ENCODE results near the gene OR4C6. TPM values are rescaled to one million over a fixed set of nuclear protein-coding genes. Genes with fewer than 3 reads are reported as not detected.

OR4C6 gene
- polyA plus RNA-seq, 2 of the 4 experiments (the other 2 are of a cell fraction) = not detected

DNA sequence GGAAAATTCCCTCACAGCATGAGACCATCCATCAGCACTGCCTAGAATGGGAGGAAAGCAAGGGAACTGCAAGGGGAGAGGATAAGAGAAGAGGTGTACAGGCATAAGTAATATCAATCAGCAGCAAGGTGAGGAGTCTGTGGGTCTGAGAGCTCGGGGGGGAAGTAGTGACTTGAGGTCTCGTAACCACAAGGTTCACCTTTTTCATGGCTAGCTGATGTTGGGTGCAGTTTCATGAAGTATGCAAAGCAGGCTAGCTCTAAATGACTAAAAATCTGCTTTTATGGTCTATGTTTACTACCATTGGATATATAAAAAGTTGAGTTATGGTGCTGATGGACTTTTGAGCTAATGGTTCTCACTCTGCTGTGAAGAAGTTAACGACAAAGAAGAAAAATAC lies 35.8 kb downstream of the OR4C6 start:
- DNase-seq (ENCODE audit: low read depth in 1 of 2, low spot score in 1 of 2) = no peak
- no peak for ATAC-seq
- no peak for FAIRE-seq
- H3K27ac ChIP-seq = no peak overlapping the region
- no peak overlapping the region for H3K4me2 ChIP-seq
- WGBS (ENCODE audit: missing lambda C conversion rate) = 18% methylated on average over 3 of the region's 3 CpGs
- no peak overlapping the region for H3K4me3 ChIP-seq
- H3K9me3 ChIP-seq = peaks cover 9% of the 10 kb centered on the region; the same call in 2 of the 3 replicates
- no peaks in the 10 kb centered on the region for H3K4me1 ChIP-seq
- ChIA-PET CTCF (no interaction called here), POLR2A (no interaction called here)
- TF ChIP-seq BHLHE40 (IDR thresholded peaks at IDR 0.05; ENCODE audit: low read depth, low read length) = no peak
- TF ChIP-seq, protein P1, sequence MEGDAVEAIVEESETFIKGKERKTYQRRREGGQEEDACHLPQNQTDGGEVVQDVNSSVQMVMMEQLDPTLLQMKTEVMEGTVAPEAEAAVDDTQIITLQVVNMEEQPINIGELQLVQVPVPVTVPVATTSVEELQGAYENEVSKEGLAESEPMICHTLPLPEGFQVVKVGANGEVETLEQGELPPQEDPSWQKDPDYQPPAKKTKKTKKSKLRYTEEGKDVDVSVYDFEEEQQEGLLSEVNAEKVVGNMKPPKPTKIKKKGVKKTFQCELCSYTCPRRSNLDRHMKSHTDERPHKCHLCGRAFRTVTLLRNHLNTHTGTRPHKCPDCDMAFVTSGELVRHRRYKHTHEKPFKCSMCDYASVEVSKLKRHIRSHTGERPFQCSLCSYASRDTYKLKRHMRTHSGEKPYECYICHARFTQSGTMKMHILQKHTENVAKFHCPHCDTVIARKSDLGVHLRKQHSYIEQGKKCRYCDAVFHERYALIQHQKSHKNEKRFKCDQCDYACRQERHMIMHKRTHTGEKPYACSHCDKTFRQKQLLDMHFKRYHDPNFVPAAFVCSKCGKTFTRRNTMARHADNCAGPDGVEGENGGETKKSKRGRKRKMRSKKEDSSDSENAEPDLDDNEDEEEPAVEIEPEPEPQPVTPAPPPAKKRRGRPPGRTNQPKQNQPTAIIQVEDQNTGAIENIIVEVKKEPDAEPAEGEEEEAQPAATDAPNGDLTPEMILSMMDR (IDR thresholded peaks at IDR 0.05) = no peak
- TF ChIP-seq RAD21 (conservative IDR thresholded peaks at IDR 0.05 in 1 of 2, IDR thresholded peaks at IDR 0.05 in 1 of 2) = no peak
- no peak for TF ChIP-seq PHF8 (IDR thresholded peaks at IDR 0.05; ENCODE audit: borderline replicate concordance, low read depth)
- no peak for TF ChIP-seq RFX5 (IDR thresholded peaks at IDR 0.05)
- no peak for TF ChIP-seq NFE2L2 (conservative IDR thresholded peaks at IDR 0.05; ENCODE audit: low read length)
- TF ChIP-seq MAFK (IDR thresholded peaks at IDR 0.05; ENCODE audit: partially characterized antibody) = no peak
- no peak for TF ChIP-seq ZSCAN20 (CRISPR knock-in tag; IDR thresholded peaks at IDR 0.05)
- TF ChIP-seq SREBF2 (IDR thresholded peaks at IDR 0.05) = no peak
- TF ChIP-seq, protein P2, sequence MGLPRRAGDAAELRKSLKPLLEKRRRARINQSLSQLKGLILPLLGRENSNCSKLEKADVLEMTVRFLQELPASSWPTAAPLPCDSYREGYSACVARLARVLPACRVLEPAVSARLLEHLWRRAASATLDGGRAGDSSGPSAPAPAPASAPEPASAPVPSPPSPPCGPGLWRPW (IDR thresholded peaks at IDR 0.05) = no peak
- TF ChIP-seq CHD2 (IDR thresholded peaks at IDR 0.05; ENCODE audit: low read length, partially characterized antibody) = no peak

DNA sequence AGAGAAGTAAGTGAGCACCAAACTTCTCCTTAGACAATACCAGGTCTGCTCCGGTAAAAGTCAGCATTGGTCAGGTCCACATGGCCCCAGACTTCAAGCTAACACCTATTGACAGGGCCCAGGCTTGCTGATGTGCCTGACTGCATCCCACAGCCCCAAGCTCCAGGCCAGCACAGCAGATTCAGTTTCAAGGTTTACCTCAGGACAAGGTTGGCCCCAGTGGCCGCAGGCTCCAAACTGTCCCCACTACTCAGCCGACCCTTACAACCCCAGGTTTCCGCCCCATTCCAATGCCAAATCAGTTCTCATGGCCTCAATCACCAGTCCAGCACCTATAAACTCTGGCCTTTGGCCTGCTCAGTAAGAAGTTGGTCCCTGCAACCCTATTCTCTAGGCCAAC lies 39.4 kb downstream of the OR4C6 start:
- no peak overlapping the region for H3K4me2 ChIP-seq
- ChIA-PET CTCF (interaction anchor here (1.0 kb wide), 1 partner anchor 15 kb away, joined by 3 read pairs; no protein-coding TSS in a partner anchor), POLR2A (no interaction called here)
- no peaks in the 10 kb centered on the region for H3K4me1 ChIP-seq
- no peak for TF ChIP-seq ZC3H11A (IDR thresholded peaks at IDR 0.05)
- H3K4me3 ChIP-seq = no peak overlapping the region
- no peak overlapping the region for H3K27ac ChIP-seq
- peaks cover 9% of the 10 kb centered on the region; the same call in 2 of the 3 replicates for H3K9me3 ChIP-seq
- no peak for ATAC-seq
- no peak for FAIRE-seq
- no peak for DNase-seq (ENCODE audit: low read depth in 1 of 2, low spot score in 1 of 2)
- 2% methylated on average over 4 of the region's 4 CpGs for WGBS (ENCODE audit: missing lambda C conversion rate)

DNA sequence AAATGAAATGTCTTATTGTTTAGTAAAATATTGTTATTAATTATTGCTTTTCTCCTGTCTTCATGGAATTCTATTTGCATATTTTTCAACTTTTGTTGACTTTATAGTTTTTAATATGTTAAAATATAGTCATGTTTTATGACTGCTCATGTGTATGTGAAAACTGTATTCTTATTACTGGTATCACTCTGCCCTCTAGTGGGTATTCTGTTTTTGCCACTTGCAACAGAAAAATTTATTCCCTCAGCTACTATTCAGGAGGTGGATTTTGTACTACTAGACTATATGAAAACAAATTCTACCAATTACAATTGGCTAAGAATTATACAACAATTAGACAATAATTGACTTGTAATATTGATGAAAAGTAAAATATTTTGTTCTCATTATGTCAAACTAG lies 45.0 kb downstream of the OR4C6 start:
- Histone ChIP-seq H3K4me2 (no peak overlapping the region), H3K4me3 (no peak overlapping the region), H3K4me1 (no peaks in the 10 kb centered on the region), H3K27ac (no peak overlapping the region), H3K9me3 (peaks cover 6% of the 10 kb centered on the region; the same call in 2 of the 3 replicates)
- ATAC-seq = no peak; a peak in 1 of 6 replicates
- CTCF ChIA-PET = interaction anchor here (0.7 to 1.3 kb wide), 3 partner anchors 108 to 1542 kb away, joined by 3 read pairs; no protein-coding TSS in a partner anchor
- peak; percentile 4 to 38 for DNase-seq (ENCODE audit: low read depth in 1 of 2, low spot score in 1 of 2)
- POLR2A ChIA-PET = no interaction called here
- FAIRE-seq = no peak
- TF ChIP-seq SMC3 (IDR thresholded peaks at IDR 0.05) (peak; percentile 42; the same call in 1 of the 3 replicates), RARB (CRISPR knock-in tag; IDR thresholded peaks at IDR 0.05) (no peak), FOXS1 (CRISPR knock-in tag; IDR thresholded peaks at IDR 0.05) (no peak), RAD21 (conservative IDR thresholded peaks at IDR 0.05 in 1 of 2, IDR thresholded peaks at IDR 0.05 in 1 of 2) (peak; percentile 64 to 67), RFX5 (IDR thresholded peaks at IDR 0.05) (no peak), NFE2L2 (conservative IDR thresholded peaks at IDR 0.05; ENCODE audit: low read length) (no peak)
- TF ChIP-seq, protein P3, sequence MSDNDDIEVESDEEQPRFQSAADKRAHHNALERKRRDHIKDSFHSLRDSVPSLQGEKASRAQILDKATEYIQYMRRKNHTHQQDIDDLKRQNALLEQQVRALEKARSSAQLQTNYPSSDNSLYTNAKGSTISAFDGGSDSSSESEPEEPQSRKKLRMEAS (IDR thresholded peaks at IDR 0.05) = no peak
- TF ChIP-seq, protein P1 (IDR thresholded peaks at IDR 0.05) = peak; percentile 47; the same call in 2 of the 3 replicates
